ENCODE results near the gene ARG1. TPM values are rescaled to one million over a fixed set of nuclear protein-coding genes. Genes with fewer than 3 reads are reported as not detected.

ARG1 gene
- polyA plus RNA-seq, 1 donor = 0.95 TPM

- no peak for DNase-seq
Observed at GRCh38 chr6:131581523-131581922, 8.5 kb downstream of the ARG1 start.

GRCh38 chr6:131586543-131586942 is 13.5 kb downstream of the ARG1 start:
- DNase-seq = no peak

GRCh38 chr6:131587909-131588308 is 14.9 kb downstream of the ARG1 start:
- no peak for DNase-seq

- DNase-seq = no peak
Observed at GRCh38 chr6:131588643-131589042, 15.6 kb downstream of the ARG1 start.

- DNase-seq = no peak
Observed at GRCh38 chr6:131592935-131593334, 19.9 kb downstream of the ARG1 start.

DNA sequence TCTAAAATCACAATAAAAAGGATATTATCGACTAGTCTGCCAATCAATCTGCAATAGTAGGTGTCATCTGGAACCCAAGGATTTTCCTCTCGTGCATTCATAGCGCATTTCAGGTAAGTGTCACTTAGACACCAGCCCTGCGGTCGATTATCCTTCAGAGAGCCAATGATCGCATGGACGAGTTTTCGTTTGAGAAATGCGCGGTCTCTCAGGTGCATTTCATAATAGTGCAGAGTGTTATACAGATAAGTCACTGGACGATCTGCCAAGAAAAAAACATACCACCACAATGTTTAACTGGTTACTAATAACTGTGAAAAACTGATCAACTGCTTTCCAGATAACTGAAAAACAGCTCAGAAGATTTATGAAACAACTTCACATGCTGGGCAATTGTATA is 21.0 kb downstream of the ARG1 start:
- no peak for DNase-seq

- no peak for DNase-seq
Observed at GRCh38 chr6:131597446-131597845, 24.4 kb downstream of the ARG1 start.

DNA sequence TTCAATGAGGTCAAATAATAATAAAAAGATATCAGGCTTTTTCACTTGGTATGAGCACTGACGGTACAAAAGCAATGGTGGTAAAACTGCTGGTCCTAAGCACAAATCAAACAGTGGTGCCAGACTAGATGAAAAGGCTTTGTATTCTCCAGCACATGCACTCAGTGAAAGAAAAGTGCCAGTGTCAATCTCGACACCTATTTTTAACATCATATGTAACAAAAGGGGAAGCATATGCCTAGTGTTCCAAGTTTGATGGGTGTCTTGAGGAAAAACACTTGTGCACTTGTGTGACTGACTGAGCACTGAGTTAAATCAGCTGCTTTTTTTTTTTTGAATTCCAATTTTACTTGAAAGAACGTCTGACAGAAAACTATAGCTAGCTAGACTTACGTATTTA is 27.7 kb downstream of the ARG1 start:
- no peak for DNase-seq

- no peak for DNase-seq
Observed at GRCh38 chr6:131602781-131603312, 29.8 kb downstream of the ARG1 start.

DNA sequence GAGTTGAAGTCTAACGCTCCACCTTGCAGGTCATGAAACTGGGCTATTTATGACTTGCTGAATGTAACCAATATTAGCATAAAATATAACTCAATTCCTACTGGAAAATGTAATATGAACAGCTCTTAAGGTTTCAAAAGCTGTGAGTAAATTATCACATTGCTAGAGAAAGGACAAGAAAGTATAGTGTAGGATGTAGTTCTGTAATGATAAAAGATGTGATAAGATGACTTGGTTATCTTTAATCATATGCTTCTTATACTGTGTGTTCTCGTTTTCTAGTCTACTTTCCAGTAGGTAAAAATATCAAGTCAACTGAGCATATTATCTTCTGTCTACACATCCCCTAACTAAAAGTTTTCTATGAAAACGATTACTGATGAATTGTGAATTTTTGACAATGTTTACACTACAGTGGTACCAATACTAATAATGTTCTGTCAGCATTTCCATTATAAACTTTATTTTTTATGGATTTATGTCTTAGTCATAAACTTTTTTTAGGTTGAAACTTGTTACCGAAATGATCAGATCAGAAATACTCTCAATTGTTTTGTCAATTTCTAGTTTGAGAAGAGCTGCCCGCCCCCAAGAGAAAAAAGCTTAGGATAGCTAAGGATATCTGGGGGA is 40.4 kb downstream of the ARG1 start:
- DNase-seq = no peak

DNA sequence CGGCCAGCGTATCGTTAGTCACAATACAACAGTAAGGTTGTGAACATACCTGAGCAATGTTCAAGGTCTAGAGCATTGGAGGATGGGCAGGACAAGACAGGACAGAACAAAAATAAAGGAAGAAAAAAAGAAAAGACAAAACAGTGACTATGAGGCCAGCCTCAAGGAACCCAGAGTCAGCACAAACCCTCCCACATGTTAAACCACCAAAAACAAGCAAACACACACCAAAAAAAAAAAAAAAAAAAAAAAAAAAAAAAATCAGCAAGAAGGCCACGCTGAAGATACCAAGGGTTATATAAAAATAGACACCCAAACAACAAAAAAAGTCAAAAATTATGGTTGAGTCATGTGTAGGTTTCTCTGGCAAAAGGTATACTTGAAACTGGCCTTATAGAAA is 42.2 kb downstream of the ARG1 start:
- no peak for DNase-seq

GRCh38 chr6:131627724-131628682 is 55.0 kb downstream of the ARG1 start, which contains the start of gene MED23:
Gene MED23, minus strand, starts transcription at chr6:131628242. Its CDS starts 193 bp downstream, at chr6:131628049.
- peak; percentile 95 for DNase-seq

GRCh38 chr6:131628726-131629125 is 55.7 kb downstream of the ARG1 start:
- DNase-seq = no peak

GRCh38 chr6:131629651-131630050 is 56.6 kb downstream of the ARG1 start:
- no peak for DNase-seq

DNA sequence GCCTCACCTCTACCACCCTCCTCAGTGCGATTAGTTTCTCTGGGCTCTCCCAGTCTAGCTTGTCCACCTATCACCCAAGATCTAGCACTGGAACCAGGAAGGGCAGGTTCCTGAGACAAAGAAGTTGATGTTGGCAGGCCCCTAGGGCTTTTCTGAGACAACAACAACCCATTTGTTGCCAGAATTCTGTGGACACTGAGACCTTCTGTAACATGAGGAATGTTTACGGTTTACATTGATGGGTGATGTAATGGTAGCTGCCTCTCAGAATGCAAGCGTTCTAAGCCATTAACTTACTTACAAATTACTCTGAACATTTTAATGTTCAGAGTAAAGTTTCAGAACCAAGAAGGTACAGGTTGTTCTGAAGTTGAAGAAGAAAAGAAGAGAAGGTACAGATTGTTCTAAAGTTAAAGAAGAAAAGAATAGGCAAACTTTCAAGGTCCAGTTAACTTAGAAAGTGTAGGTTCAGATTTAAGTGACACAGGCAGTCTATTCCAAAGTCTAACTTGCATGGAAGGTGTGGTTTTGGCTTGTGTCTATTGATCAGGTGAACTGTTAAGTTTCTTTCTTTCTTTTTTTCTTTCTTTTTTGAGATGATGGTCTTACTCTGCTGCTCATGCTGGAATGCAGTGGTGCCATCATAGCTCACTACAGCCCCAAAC is 58.7 kb downstream of the ARG1 start:
- DNase-seq = no peak

Other genes starting within 250 kb of the ARG1 start
- gene MED23, start 55.0 kb downstream of the ARG1 start, polyA plus RNA-seq (ENCODE audit: insufficient read length) = 66.1 TPM
- gene ENPP3, start 64.1 kb downstream of the ARG1 start, polyA plus RNA-seq (ENCODE audit: insufficient read length) = 13.0 TPM
- 0.32 TPM for gene OR2A4, start 128.2 kb downstream of the ARG1 start, polyA plus RNA-seq (ENCODE audit: insufficient read length)
- gene CTAGE9, start 137.8 kb downstream of the ARG1 start, polyA plus RNA-seq (ENCODE audit: insufficient read length) = 0.55 TPM
- gene ENPP1, start 234.8 kb downstream of the ARG1 start, polyA plus RNA-seq (ENCODE audit: insufficient read length) = 25.9 TPM

All from left kidney (tissue), 2 donors.